Colonic mucosa (tissue), 4 donors: ENCODE results near the gene FAM107B. TPM values are rescaled to one million over a fixed set of nuclear protein-coding genes. Genes with fewer than 3 reads are reported as not detected.

ENCODE experiments used
- DNase-seq: peaks from one replicate; pipeline ENCODE4 v3.0.0-alpha.2; 2020
- H3K27ac ChIP-seq: fragments of 200-600 bp; one replicate; pipeline ENCODE4 v1.8.0; 2021
- H3K27me3 ChIP-seq: fragments of 200-600 bp; one replicate; pipeline ENCODE4 v1.8.0; 2021
- H3K36me3 ChIP-seq: fragments of 200-600 bp; one replicate; pipeline ENCODE4 v1.8.0; 2021
- H3K4me1 ChIP-seq: fragments of 200-600 bp; one replicate; pipeline ENCODE4 v1.8.0; 2021; ENCODE audit warnings: mild to moderate bottlenecking
- H3K4me3 ChIP-seq: fragments of 200-600 bp; one replicate; pipeline ENCODE4 v1.8.0; 2021
- H3K9ac ChIP-seq, 2 donors: one replicate each; pipeline ENCODE4 v1.7.0; 2013; ENCODE audit warnings: control low read depth in 2 of 2, low read depth in 2 of 2, low read length in 2 of 2
- H3K9me3 ChIP-seq: fragments of 200-600 bp; one replicate; pipeline ENCODE4 v1.8.0; 2021
- intact Hi-C: fragments of 100-400 bp; cut with DNase I; formaldehyde crosslinking; loops from one replicate; pipeline ENCODE4 v1.14.1; 2022
- total RNA-seq, 2 donors: library from RNA; stranded (reverse); fragmentation: NEBNext Ultra II Directional in 1 of 2; extraction: Animal tissue kit (Norgen Biotek cat#: 25700) in 1 of 2; gene quantifications; one replicate each; pipeline ENCODE4 v1.2.1, GENCODE V29; 2021
- TF ChIP-seq, protein P1 (sequence below): fragments of 200-600 bp; IDR thresholded peaks from one replicate; pipeline ENCODE4 v1.8.0; 2022; ENCODE audit warnings: antibody characterized with exemption, mild to moderate bottlenecking
- donor health status: healthy.
- donor health status: DM: no; HTN: no; CAD: no.
- donor health status: DM: no; HTN: no; CAD: no.

Gene FAM107B
- total RNA-seq, 2 donors from 2014 or later = 36.3 to 71.5 TPM

DNA sequence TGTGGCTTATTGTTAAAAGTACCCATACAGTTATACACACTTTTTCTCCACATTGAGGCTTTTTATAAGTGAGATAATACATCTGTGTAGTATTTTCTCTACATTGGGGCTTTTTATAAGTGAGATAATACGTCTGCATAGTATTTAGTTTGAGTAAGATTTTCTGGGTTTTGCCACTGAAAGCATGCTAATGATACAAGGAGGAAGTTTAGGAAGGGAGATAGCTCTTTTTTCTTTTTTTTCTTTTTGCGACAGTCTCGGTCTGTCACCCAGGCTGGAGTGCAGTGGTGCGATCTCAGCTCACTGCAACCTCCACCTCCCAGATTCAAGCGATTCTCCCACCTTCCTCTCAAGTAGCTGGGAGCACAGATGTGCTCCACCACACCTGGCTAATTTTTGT, 13.3 kb downstream of the FAM107B start:
- no peak overlapping the region for H3K9ac ChIP-seq
- H3K9me3 ChIP-seq = no peaks in the 10 kb centered on the region
- H3K27ac ChIP-seq = no peak overlapping the region
- H3K4me3 ChIP-seq = no peak overlapping the region
- H3K36me3 ChIP-seq = no peaks in the 10 kb centered on the region
- intact Hi-C loops = no loop called here
- no peak for DNase-seq
- H3K27me3 ChIP-seq = no peaks in the 10 kb centered on the region
- no peaks in the 10 kb centered on the region for H3K4me1 ChIP-seq
- TF ChIP-seq, protein P1, sequence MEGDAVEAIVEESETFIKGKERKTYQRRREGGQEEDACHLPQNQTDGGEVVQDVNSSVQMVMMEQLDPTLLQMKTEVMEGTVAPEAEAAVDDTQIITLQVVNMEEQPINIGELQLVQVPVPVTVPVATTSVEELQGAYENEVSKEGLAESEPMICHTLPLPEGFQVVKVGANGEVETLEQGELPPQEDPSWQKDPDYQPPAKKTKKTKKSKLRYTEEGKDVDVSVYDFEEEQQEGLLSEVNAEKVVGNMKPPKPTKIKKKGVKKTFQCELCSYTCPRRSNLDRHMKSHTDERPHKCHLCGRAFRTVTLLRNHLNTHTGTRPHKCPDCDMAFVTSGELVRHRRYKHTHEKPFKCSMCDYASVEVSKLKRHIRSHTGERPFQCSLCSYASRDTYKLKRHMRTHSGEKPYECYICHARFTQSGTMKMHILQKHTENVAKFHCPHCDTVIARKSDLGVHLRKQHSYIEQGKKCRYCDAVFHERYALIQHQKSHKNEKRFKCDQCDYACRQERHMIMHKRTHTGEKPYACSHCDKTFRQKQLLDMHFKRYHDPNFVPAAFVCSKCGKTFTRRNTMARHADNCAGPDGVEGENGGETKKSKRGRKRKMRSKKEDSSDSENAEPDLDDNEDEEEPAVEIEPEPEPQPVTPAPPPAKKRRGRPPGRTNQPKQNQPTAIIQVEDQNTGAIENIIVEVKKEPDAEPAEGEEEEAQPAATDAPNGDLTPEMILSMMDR = no peak

DNA sequence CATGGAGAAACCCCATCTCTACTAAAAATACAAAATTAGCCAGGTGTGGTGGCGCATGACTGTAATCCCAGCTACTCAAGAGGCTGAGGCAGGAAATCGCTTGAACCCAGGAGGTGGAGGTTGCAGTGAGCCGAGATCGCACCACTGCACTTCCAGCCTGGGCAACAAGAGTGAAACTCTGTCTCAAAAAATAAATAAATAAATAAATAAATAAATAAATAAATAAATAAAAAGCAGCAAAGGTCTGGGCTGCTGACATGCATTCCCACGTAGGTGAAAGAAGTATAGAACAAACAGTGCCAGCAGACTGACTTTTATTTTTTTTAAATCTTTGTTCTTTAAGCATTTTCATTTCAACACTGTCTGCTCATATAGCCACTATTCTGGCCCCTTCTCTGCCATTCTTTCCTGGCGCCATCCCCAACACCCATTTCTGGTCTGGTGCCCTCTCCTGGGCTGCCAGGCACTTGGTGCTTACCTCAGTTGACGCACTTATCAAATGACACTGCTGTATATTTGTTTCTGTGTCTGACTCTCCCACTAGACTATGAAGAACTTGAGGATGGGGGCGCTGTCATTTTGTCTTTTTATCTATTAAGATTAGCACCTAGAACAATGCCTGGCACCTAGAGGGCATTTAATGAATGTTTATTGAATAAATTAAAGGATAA, 15.6 kb downstream of the FAM107B start:
- intact Hi-C loops = no loop called here

DNA sequence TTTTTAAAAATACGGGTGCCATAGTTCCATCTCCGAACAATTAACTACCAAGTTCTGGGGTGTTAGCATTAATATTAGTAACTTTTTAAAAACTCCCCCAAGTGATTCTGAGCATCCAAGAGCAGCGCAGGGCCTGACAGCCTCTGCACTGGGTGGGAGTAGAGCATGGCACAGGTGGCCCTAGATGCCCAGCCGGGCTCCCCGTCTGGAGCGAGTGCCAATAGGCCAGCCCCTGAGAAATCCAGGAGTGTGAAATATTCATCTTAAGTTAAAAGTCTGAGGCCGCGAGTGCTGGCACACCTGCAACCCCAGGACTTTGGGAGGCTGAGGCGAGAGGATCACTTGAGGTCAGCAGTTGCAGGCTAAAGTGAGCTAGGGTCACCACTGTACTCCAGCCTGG, 16.2 kb downstream of the FAM107B start:
- no peaks in the 10 kb centered on the region for H3K36me3 ChIP-seq
- no peak overlapping the region for H3K4me3 ChIP-seq
- DNase-seq = no peak
- no peak overlapping the region for H3K27ac ChIP-seq
- no peaks in the 10 kb centered on the region for H3K9me3 ChIP-seq
- no peaks in the 10 kb centered on the region for H3K4me1 ChIP-seq
- no peak overlapping the region for H3K9ac ChIP-seq
- no peaks in the 10 kb centered on the region for H3K27me3 ChIP-seq
- intact Hi-C loops = no loop called here
- TF ChIP-seq, protein P1 = no peak

More for the DNA sequence above, 15.6 kb downstream of the FAM107B start:
- Histone ChIP-seq H3K9me3 (no peaks in the 10 kb centered on the region), H3K36me3 (no peaks in the 10 kb centered on the region), H3K27me3 (no peaks in the 10 kb centered on the region), H3K9ac (no peak overlapping the region), H3K4me1 (no peaks in the 10 kb centered on the region), H3K4me3 (no peak overlapping the region), H3K27ac (no peak overlapping the region)
- TF ChIP-seq, protein P1 = no peak
- no peak for DNase-seq

DNA sequence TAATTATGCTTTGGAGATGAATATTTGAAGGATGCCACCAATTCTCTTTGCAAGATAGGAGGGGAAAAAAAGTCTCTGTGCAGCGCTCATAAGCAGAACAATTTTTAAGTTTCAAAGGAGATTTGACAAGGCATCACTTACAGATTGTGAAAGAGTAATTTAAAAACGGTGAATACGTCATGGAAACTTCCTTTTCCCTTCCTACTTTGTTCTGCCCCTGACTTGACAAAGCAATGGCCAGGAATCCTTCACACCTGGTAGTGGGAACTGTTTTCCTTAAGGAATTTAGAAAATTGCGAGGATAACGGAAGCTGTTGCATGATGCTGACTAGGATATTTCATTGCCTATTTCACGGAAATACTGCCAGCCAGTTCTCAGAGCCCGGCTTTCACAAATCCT, 16.7 kb downstream of the FAM107B start:
- no peaks in the 10 kb centered on the region for H3K9me3 ChIP-seq
- H3K4me3 ChIP-seq = no peak overlapping the region
- H3K4me1 ChIP-seq = no peaks in the 10 kb centered on the region
- intact Hi-C loops = no loop called here
- TF ChIP-seq, protein P1 = no peak
- no peak overlapping the region for H3K27ac ChIP-seq
- no peak overlapping the region for H3K9ac ChIP-seq
- no peak for DNase-seq
- no peaks in the 10 kb centered on the region for H3K27me3 ChIP-seq
- H3K36me3 ChIP-seq = no peaks in the 10 kb centered on the region

DNA sequence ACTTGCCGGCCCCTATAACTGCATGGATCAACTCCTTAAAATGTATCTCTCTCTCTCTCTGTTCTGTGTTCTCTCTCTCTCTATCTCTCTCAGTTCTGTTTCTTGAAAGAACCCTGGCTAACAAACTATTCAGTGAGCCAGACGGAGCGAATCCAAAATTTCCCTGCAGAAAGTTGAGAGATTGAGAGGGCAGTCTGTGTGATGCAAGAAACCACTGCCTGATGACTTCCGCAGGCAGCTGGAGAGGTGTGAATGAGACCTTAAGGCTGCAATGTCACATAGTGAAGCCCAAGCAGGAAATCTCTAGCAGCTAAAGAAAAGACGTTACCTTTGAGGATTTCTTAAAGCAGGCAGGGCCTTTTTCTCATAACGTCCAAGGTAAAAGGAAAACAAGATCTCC, 17.3 kb downstream of the FAM107B start:
- H3K27ac ChIP-seq = no peak overlapping the region

More for the DNA sequence above, 17.3 kb downstream of the FAM107B start:
- Histone ChIP-seq H3K9me3 (no peaks in the 10 kb centered on the region), H3K27me3 (no peaks in the 10 kb centered on the region), H3K4me1 (no peaks in the 10 kb centered on the region), H3K9ac (no peak overlapping the region), H3K4me3 (no peak overlapping the region), H3K36me3 (no peaks in the 10 kb centered on the region)
- DNase-seq = no peak
- TF ChIP-seq, protein P1 = no peak
- intact Hi-C loops = no loop called here
